H9 (cell line): Measurements from ENCODE around the gene RABL6. TPM values are rescaled to one million over a fixed set of nuclear protein-coding genes. Genes with fewer than 3 reads are reported as not detected.
A peak's percentile ranks its signal among the peaks of the same experiment; 100 is the strongest.

Experiments
- DNase-seq: peaks from one replicate; pipeline ENCODE4 v3.0.0-alpha.2; 2017
- H2AFZ ChIP-seq: one replicate; pipeline ENCODE4 v1.6.1; 2013; ENCODE audit warnings: mild to moderate bottlenecking, low read length, control low read depth, moderate library complexity
- H2AK5ac ChIP-seq: 2 replicates; pipeline ENCODE4 v1.6.1; 2013; ENCODE audit warnings: low read length, control low read depth, mixed read lengths; ENCODE audit not compliant: insufficient read length
- H2BK120ac ChIP-seq: one replicate; pipeline ENCODE4 v1.6.1; 2013; ENCODE audit warnings: low read depth, mild to moderate bottlenecking, low read length, control low read depth, inconsistent platforms; ENCODE audit not compliant: poor library complexity, severe bottlenecking
- H2BK12ac ChIP-seq: 2 replicates; pipeline ENCODE4 v1.6.1; 2013; ENCODE audit warnings: low read length, control low read depth, mixed read lengths, low read depth; ENCODE audit not compliant: insufficient read length
- H2BK15ac ChIP-seq: 2 replicates; pipeline ENCODE4 v1.6.1; 2013; ENCODE audit warnings: low read depth, low read length, control low read depth
- H2BK20ac ChIP-seq: one replicate; pipeline ENCODE4 v1.6.1; 2013; ENCODE audit warnings: low read depth, mild to moderate bottlenecking, low read length, control low read depth, inconsistent platforms; ENCODE audit not compliant: poor library complexity, severe bottlenecking
- H2BK5ac ChIP-seq: 2 replicates; pipeline ENCODE4 v1.6.1; 2013; ENCODE audit warnings: low read length, control low read depth, mixed read lengths; ENCODE audit not compliant: insufficient read length
- H3K14ac ChIP-seq: 2 replicates; pipeline ENCODE4 v1.6.1; 2013; ENCODE audit warnings: low read length, control low read depth; ENCODE audit not compliant: insufficient read depth
- H3K18ac ChIP-seq: 2 replicates; pipeline ENCODE4 v1.6.1; 2013; ENCODE audit warnings: low read depth, mild to moderate bottlenecking, mixed read lengths, low read length, control low read depth; ENCODE audit not compliant: insufficient read length
- H3K23ac ChIP-seq: 2 replicates; pipeline ENCODE4 v1.6.1; 2013; ENCODE audit warnings: low read length, control low read depth, mixed read lengths, low read depth; ENCODE audit not compliant: insufficient read length
- H3K23me2 ChIP-seq: 2 replicates; pipeline ENCODE4 v1.6.1; 2013; ENCODE audit warnings: low read depth, mild to moderate bottlenecking, mixed read lengths, low read length, control low read depth; ENCODE audit not compliant: insufficient read length, poor library complexity, severe bottlenecking
- H3K27ac ChIP-seq: 2 replicates; pipeline ENCODE4 v1.5.1; 2013; ENCODE audit warnings: low read length, control low read depth, mixed read lengths, low read depth; ENCODE audit not compliant: insufficient read length
- H3K27me3 ChIP-seq: 2 replicates; pipeline ENCODE4 v1.6.1; 2013; ENCODE audit warnings: low read length, control low read depth, inconsistent platforms; ENCODE audit not compliant: insufficient read depth
- H3K4ac ChIP-seq: 2 replicates; pipeline ENCODE4 v1.6.1; 2013; ENCODE audit warnings: low read depth, mild to moderate bottlenecking, control low read depth, inconsistent platforms, low read length, moderate library complexity
- H3K4me1 ChIP-seq: 2 replicates; pipeline ENCODE4 v1.6.1; 2013; ENCODE audit warnings: low read length, control low read depth, inconsistent platforms; ENCODE audit not compliant: insufficient read depth
- H3K4me2 ChIP-seq: 2 replicates; pipeline ENCODE4 v1.6.1; 2013; ENCODE audit warnings: low read length, control low read depth, mixed read lengths; ENCODE audit not compliant: insufficient read length, insufficient read depth
- H3K56ac ChIP-seq: 2 replicates; pipeline ENCODE4 v1.6.1; 2013; ENCODE audit warnings: low read depth, mild to moderate bottlenecking, mixed read lengths, low read length, control low read depth; ENCODE audit not compliant: insufficient read length
- H3K79me1 ChIP-seq: 2 replicates; pipeline ENCODE4 v1.6.1; 2013; ENCODE audit warnings: low read depth, mild to moderate bottlenecking, moderate library complexity, low read length, control low read depth, inconsistent platforms; ENCODE audit not compliant: insufficient read depth, poor library complexity, severe bottlenecking
- H3K79me2 ChIP-seq: 2 replicates; pipeline ENCODE4 v1.6.1; 2013; ENCODE audit warnings: low read length, control low read depth, inconsistent platforms; ENCODE audit not compliant: insufficient read depth
- H3K9ac ChIP-seq: 2 replicates; pipeline ENCODE4 v1.6.1; 2013; ENCODE audit warnings: low read length, control low read depth, mixed read lengths; ENCODE audit not compliant: insufficient read length; ENCODE audit errors: extremely low read depth
- H3K9me3 ChIP-seq: one replicate; pipeline ENCODE4 v1.6.1; 2013; ENCODE audit warnings: low read depth, low read length, inconsistent platforms; ENCODE audit not compliant: control insufficient read depth
- H3T11ph ChIP-seq: one replicate; pipeline ENCODE4 v1.6.1; 2013; ENCODE audit warnings: mild to moderate bottlenecking, low read length, control low read depth, inconsistent platforms
- H4K20me1 ChIP-seq: one replicate; pipeline ENCODE4 v1.6.1; 2013; ENCODE audit not compliant: control insufficient read depth, insufficient read length, insufficient read depth
- H4K5ac ChIP-seq: 2 replicates; pipeline ENCODE4 v1.6.1; 2013; ENCODE audit warnings: low read depth, mild to moderate bottlenecking, mixed read lengths, low read length, control low read depth; ENCODE audit not compliant: insufficient read length
- H4K8ac ChIP-seq: replicated peaks from 2 replicates; pipeline ENCODE4 v1.6.1; 2013; ENCODE audit warnings: low read length, control low read depth, mixed read lengths, low read depth; ENCODE audit not compliant: insufficient read length
- H4K91ac ChIP-seq: 2 replicates; pipeline ENCODE4 v1.6.1; 2013; ENCODE audit warnings: low read depth, mild to moderate bottlenecking, moderate library complexity, mixed read lengths, low read length, control low read depth; ENCODE audit not compliant: insufficient read length
- H3K27ac Mint-ChIP-seq, 3 experiments: 2 replicates in 2 of 3; 3 replicates in 1 of 3; pipeline ENCODE4 v1.8.0; 2020 to 2021; ENCODE audit warnings: mixed read lengths in 3 of 3, mild to moderate bottlenecking in 1 of 3, moderate library complexity in 1 of 3
- H3K27me3 Mint-ChIP-seq: 2 replicates; pipeline ENCODE4 v1.8.0; 2021; ENCODE audit warnings: low read depth, mild to moderate bottlenecking, moderate library complexity, mixed read lengths
- H3K36me3 Mint-ChIP-seq, 3 experiments: 2 replicates in 2 of 3; 3 replicates in 1 of 3; pipeline ENCODE4 v1.8.0; 2020 to 2021; ENCODE audit warnings: low read depth in 3 of 3, mixed read lengths in 3 of 3; ENCODE audit not compliant: insufficient read depth in 1 of 3
- H3K4me1 Mint-ChIP-seq, 2 experiments: 2 replicates each; pipeline ENCODE4 v1.8.0; 2020; ENCODE audit warnings: mixed read lengths in 2 of 2
- H3K4me3 Mint-ChIP-seq, 2 experiments: 2 replicates in 1 of 2; 3 replicates in 1 of 2; pipeline ENCODE4 v1.8.0; 2020 to 2021; ENCODE audit warnings: mild to moderate bottlenecking in 2 of 2, mixed read lengths in 2 of 2, moderate library complexity in 1 of 2
- H3K9me3 Mint-ChIP-seq, 2 experiments: 2 replicates in 1 of 2; 3 replicates in 1 of 2; pipeline ENCODE4 v1.8.0; 2020; ENCODE audit warnings: mild to moderate bottlenecking in 2 of 2, mixed read lengths in 2 of 2, moderate library complexity in 1 of 2
- CTCF ChIP-seq: fragments of 200-600 bp; sonication (generic); conservative IDR thresholded peaks from 3 replicates; pipeline ENCODE4 v1.8.0; 2021; ENCODE audit warnings: antibody characterized with exemption, mild to moderate bottlenecking
- WGBS: extraction: QIAGEN DNeasy Blood & Tissue Kit; methylation state at CpG from one replicate; pipeline ENCODE4 v1.1.7; 2013; ENCODE audit warnings: missing lambda C conversion rate, low lambda C conversion rate, mixed read lengths; ENCODE audit not compliant: insufficient read length; ENCODE audit errors: extremely low coverage; 5-methylcytosine and 5-hydroxymethylcytosine counted together
- total RNA-seq: library from RNA; stranded (reverse); gene quantifications from 2 replicates; pipeline ENCODE4 v1.2.1, GENCODE V29; 2021

The RABL6 gene
- total RNA-seq, 1 experiment from 2014 or later: 108 TPM

- H4K8ac ChIP-seq: no peak overlapping the region
- Mint-ChIP-seq H3K4me1 (peaks cover 6% of the 10 kb centered on the region in 2 experiments), H3K9me3 (peaks cover 18 to 21% of the 10 kb centered on the region in 2 experiments), H3K36me3 (peaks cover 7 to 12% (median 11%) of the 10 kb centered on the region in 3 experiments), H3K4me3 (peak overlapping the region in 1 of 2 experiments; percentile 20; a peak in 1 of 5 replicates), H3K27ac (peak overlapping the region in 1 of 3 experiments; percentile 76; a peak in 1 of 7 replicates), H3K27me3 (peaks cover 37% of the 10 kb centered on the region)
- no peak overlapping the region for H2BK20ac ChIP-seq
- no peak overlapping the region for H3K23ac ChIP-seq
- no peak overlapping the region for H3K56ac ChIP-seq
- no peak for TF ChIP-seq CTCF
- no peaks in the 10 kb centered on the region for H4K20me1 ChIP-seq
- peak; percentile 87 for DNase-seq
- H3K18ac ChIP-seq: no peak overlapping the region
- no CpG with 5 or more reads among the region's 7 CpGs for WGBS
- no peak overlapping the region for H3T11ph ChIP-seq
- H4K91ac ChIP-seq: no peak overlapping the region
- H3K4me1 ChIP-seq: no peaks in the 10 kb centered on the region
- H3K4ac ChIP-seq: no peak overlapping the region
- H2BK15ac ChIP-seq: no peak overlapping the region
- H2AK5ac ChIP-seq: no peak overlapping the region
- H3K9ac ChIP-seq: no peak overlapping the region
- no peaks in the 10 kb centered on the region for H3K9me3 ChIP-seq
- no peak overlapping the region for H2BK5ac ChIP-seq
- H3K23me2 ChIP-seq: no peaks in the 10 kb centered on the region
- no peak overlapping the region for H2AFZ ChIP-seq
- no peak overlapping the region for H3K27ac ChIP-seq
- no peaks in the 10 kb centered on the region; the same call in 1 of the 2 replicates for H3K27me3 ChIP-seq
- no peaks in the 10 kb centered on the region for H3K79me2 ChIP-seq
- no peak overlapping the region for H2BK12ac ChIP-seq
- H3K4me2 ChIP-seq: no peak overlapping the region
- H4K5ac ChIP-seq: no peak overlapping the region
- H3K79me1 ChIP-seq: no peaks in the 10 kb centered on the region
- H3K14ac ChIP-seq: no peak overlapping the region
- H2BK120ac ChIP-seq: no peak overlapping the region
These were observed 34.2 kb upstream of the RABL6 start for GRCh38 chr9:136773386-136774044.
